Uterine smooth muscle cell (primary cell): ENCODE data around the gene MSANTD3. TPM values are rescaled to one million over a fixed set of nuclear protein-coding genes. Genes with fewer than 3 reads are reported as not detected.

Experiments used
- total RNA-seq: library from RNA; depleted of rRNA; stranded (reverse); fragments of >200 nt; gene quantifications from 2 replicates; pipeline ENCODE4 v1.2.3, GENCODE V29; 2014

The MSANTD3 gene
- 83.2 and 99.1 TPM in 2 replicates for total RNA-seq

GRCh38 chr9:100426530-100427365, at the start of gene MSANTD3:
TSS of gene MSANTD3 (plus strand) at chr9:100427143. CDS start at chr9:100441939, 14,796 bp downstream.

GRCh38 chr9:100472788-100473275, 45.9 kb downstream of the MSANTD3 start, which contains the start of gene TMEFF1:
TSS of gene TMEFF1 (plus strand) at chr9:100473149. CDS start at chr9:100473545, 396 bp downstream.

Other genes starting within 250 kb of the MSANTD3 start
- 40.2 and 44.5 TPM in 2 replicates for gene TEX10, start 74.2 kb upstream of the MSANTD3 start, total RNA-seq
- 1.5 and 2.5 TPM in 2 replicates for gene TMEFF1, start 46.0 kb downstream of the MSANTD3 start, total RNA-seq
- gene CAVIN4, start 150.9 kb downstream of the MSANTD3 start, total RNA-seq = 0.89 and 1.6 TPM in 2 replicates